ENCODE data around the gene PSMA7. TPM values are rescaled to one million over a fixed set of nuclear protein-coding genes. Genes with fewer than 3 reads are reported as not detected.

PSMA7 gene
- polyA plus RNA-seq, 1 donor (not counting 4 experiments of a cell fraction or from before 2014, with no cell fraction given): 383 TPM

DNA sequence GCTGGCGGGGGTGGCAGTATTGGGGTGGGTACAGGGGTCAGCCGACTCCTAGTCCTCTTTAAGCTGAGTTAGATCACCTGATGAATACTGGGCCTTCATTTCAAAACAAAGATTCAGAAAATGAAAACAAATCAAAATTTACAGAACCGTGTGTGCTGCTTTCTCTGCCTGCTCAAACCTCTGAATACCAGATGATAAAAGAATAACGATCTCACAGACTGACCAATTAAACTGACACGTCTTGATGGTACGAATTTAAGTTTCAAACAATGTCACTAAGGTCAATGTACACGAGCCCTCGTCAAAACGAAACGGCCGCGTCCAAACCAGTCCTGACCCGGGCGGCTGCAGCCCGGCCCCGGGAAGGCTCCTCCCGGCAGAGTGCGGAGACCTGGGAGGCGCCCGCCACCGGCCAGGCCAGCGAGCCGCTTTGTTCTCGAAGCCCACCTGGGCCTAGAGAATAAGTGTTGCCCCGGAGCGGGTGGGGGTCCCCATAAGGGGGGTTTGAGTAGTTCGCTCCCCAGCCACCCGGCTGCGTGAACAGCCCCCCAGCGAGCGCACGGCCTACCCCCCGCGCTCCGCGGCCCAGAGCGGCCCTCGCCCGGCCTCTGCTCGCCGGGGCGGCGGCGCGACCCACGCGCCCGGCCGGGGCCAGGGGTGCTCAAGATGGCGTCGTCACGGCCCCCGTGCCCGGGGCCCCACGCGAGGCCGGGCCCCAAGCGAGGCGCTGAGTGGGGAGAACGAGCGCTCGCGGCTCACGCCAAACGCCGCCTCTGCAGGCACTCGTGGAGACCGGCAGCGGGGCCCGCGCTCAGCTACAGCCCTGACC lies 728 bp downstream of the PSMA7 start:
- no peaks in the 10 kb centered on the region for H3K27me3 ChIP-seq (ENCODE audit: control insufficient read depth, extremely low read depth, insufficient read depth, low read length)
- peaks cover 40% of the 10 kb centered on the region for H4K20me1 ChIP-seq (ENCODE audit: control insufficient read depth, extremely low read depth, insufficient read depth, low read length)
- H3K4me3 ChIP-seq (ENCODE audit: control insufficient read depth in 2 of 3, extremely low read depth in 1 of 3, insufficient read depth in 2 of 3, low read depth in 1 of 3, low read length in 3 of 3): peak overlapping the region; percentile 70 to 91 (median 79)
- no peaks in the 10 kb centered on the region for H3K9me3 ChIP-seq (ENCODE audit: control insufficient read depth, low read depth, low read length)
- H3K4me2 ChIP-seq (ENCODE audit: control insufficient read depth, extremely low read depth, insufficient read depth, low read depth, low read length): peak overlapping the region; percentile 91
- H3K36me3 ChIP-seq (ENCODE audit: control insufficient read depth in 2 of 2, extremely low read depth in 1 of 2, insufficient read depth in 2 of 2, low read length in 2 of 2): peaks cover 27 to 38% of the 10 kb centered on the region in 2 experiments
- DNase-seq (ENCODE audit: low read depth, low spot score): no peak
- no peak overlapping the region for H2AFZ ChIP-seq (ENCODE audit: control insufficient read depth, low read length)
- peaks cover 77% of the 10 kb centered on the region for H3K79me2 ChIP-seq (ENCODE audit: control insufficient read depth, insufficient read depth, low read length)
- H3K9ac ChIP-seq (ENCODE audit: control insufficient read depth, extremely low read depth, insufficient read depth, low read length): peak overlapping the region; percentile 87
- H3K4me1 ChIP-seq (ENCODE audit: control insufficient read depth, extremely low read depth, insufficient read depth, low read length): peaks cover 20% of the 10 kb centered on the region
- H3K27ac ChIP-seq (ENCODE audit: control insufficient read depth, insufficient read depth, low read length): peak overlapping the region; percentile 79
- peaks cover 12% of the 10 kb centered on the region for H3K9me1 ChIP-seq (ENCODE audit: control insufficient read depth, extremely low read depth, insufficient read depth, low read length)
- FAIRE-seq: no peak
- dilution Hi-C loops (cut with MboI; ENCODE audit: extremely low pct_ligation_motif_present, low sequenced_read_pairs): no loop called here
- TF ChIP-seq EZH2 (IDR thresholded peaks at IDR 0.05; ENCODE audit: low read length): no peak
- TF ChIP-seq, protein P1, sequence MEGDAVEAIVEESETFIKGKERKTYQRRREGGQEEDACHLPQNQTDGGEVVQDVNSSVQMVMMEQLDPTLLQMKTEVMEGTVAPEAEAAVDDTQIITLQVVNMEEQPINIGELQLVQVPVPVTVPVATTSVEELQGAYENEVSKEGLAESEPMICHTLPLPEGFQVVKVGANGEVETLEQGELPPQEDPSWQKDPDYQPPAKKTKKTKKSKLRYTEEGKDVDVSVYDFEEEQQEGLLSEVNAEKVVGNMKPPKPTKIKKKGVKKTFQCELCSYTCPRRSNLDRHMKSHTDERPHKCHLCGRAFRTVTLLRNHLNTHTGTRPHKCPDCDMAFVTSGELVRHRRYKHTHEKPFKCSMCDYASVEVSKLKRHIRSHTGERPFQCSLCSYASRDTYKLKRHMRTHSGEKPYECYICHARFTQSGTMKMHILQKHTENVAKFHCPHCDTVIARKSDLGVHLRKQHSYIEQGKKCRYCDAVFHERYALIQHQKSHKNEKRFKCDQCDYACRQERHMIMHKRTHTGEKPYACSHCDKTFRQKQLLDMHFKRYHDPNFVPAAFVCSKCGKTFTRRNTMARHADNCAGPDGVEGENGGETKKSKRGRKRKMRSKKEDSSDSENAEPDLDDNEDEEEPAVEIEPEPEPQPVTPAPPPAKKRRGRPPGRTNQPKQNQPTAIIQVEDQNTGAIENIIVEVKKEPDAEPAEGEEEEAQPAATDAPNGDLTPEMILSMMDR (optimal IDR thresholded peaks at IDR 0.05 in 1 of 3, IDR thresholded peaks at IDR 0.05 in 1 of 3, conservative IDR thresholded peaks at IDR 0.05 in 1 of 3; ENCODE audit: extremely low read depth in 1 of 3, insufficient read depth in 2 of 3, low read length in 3 of 3): no peak

DNA sequence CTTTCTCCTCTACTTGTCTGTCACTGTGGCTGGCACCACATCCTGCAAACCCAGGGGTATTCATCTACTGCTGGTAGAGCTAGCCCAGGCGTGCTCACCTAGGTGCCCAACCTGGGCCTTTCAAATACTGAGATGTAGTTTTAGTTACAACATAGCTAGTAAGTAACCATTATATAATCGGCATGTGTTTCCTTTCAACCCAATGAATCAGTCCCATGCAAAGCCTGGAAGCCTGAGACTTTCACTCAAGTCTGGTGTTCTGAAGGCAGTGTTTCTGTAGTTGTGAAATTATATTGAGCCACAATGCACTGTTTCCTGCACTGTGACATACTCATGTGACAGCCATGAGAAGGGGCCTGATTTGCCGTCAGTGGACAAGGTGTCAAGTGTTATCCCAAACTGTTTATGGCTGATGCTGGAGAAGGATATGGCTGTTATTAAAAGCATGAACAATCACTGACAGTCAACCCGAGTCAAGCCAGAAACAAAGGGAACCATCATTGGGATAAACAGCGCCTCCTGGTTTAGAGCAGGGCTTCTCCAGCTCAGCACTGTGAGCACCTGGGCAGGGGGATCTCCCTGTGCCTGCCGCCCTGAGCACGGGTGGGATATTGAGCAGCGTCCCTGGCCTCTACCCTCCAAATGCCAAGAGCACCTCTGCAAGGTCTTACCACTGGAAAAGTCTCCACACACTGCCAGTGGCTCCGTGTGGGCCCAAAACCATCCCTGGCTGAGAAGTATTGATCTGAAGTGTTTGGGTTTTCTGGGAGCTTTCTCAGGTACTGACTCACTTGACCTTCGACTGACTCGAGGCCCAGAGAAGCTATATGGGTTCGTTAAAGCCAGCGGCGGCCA lies 1.6 kb downstream of the PSMA7 start:
- FAIRE-seq: no peak
- Histone ChIP-seq H4K20me1 (ENCODE audit: control insufficient read depth, extremely low read depth, insufficient read depth, low read length) (peaks cover 35% of the 10 kb centered on the region), H3K27me3 (ENCODE audit: control insufficient read depth, extremely low read depth, insufficient read depth, low read length) (no peaks in the 10 kb centered on the region), H3K4me2 (ENCODE audit: control insufficient read depth, extremely low read depth, insufficient read depth, low read depth, low read length) (peak overlapping the region; percentile 91), H3K9ac (ENCODE audit: control insufficient read depth, extremely low read depth, insufficient read depth, low read length) (peak overlapping the region; percentile 87), H3K79me2 (ENCODE audit: control insufficient read depth, insufficient read depth, low read length) (peaks cover 69% of the 10 kb centered on the region), H3K4me1 (ENCODE audit: control insufficient read depth, extremely low read depth, insufficient read depth, low read length) (peaks cover 20% of the 10 kb centered on the region), H3K9me3 (ENCODE audit: control insufficient read depth, low read depth, low read length) (no peaks in the 10 kb centered on the region), H3K9me1 (ENCODE audit: control insufficient read depth, extremely low read depth, insufficient read depth, low read length) (peaks cover 7% of the 10 kb centered on the region), H3K4me3 (ENCODE audit: control insufficient read depth in 2 of 3, extremely low read depth in 1 of 3, insufficient read depth in 2 of 3, low read depth in 1 of 3, low read length in 3 of 3) (peak overlapping the region; percentile 70 to 91 (median 79)), H3K36me3 (ENCODE audit: control insufficient read depth in 2 of 2, extremely low read depth in 1 of 2, insufficient read depth in 2 of 2, low read length in 2 of 2) (peaks cover 33 to 41% of the 10 kb centered on the region in 2 experiments), H2AFZ (ENCODE audit: control insufficient read depth, low read length) (no peak overlapping the region), H3K27ac (ENCODE audit: control insufficient read depth, insufficient read depth, low read length) (peak overlapping the region; percentile 79)
- dilution Hi-C loops (cut with MboI; ENCODE audit: extremely low pct_ligation_motif_present, low sequenced_read_pairs): no loop called here
- DNase-seq (ENCODE audit: low read depth, low spot score): no peak
- no peak for TF ChIP-seq EZH2 (IDR thresholded peaks at IDR 0.05; ENCODE audit: low read length)
- TF ChIP-seq, protein P1 (optimal IDR thresholded peaks at IDR 0.05 in 1 of 3, IDR thresholded peaks at IDR 0.05 in 1 of 3, conservative IDR thresholded peaks at IDR 0.05 in 1 of 3; ENCODE audit: extremely low read depth in 1 of 3, insufficient read depth in 2 of 3, low read length in 3 of 3): peak; percentile 56 to 63 (median 58)

All from keratinocyte (primary cell).